ENCODE results near the gene DNM3.

The DNM3 gene

GRCh38 chr1:172105230-172105629 lies 263.9 kb downstream of the DNM3 start:
- Histone ChIP-seq H3K23ac (ENCODE audit: low read length in 2 of 2) (no peak overlapping the region), H3K4ac (ENCODE audit: low read depth in 1 of 2, low read length in 2 of 2) (no peak overlapping the region), H3K4me2 (ENCODE audit: low read length, poor library complexity, severe bottlenecking) (no peak overlapping the region), H4K8ac (ENCODE audit: low read length) (no peak overlapping the region), H2AFZ (ENCODE audit: low read depth, low read length) (no peak overlapping the region), H2BK15ac (ENCODE audit: low read depth, poor library complexity, severe bottlenecking) (no peak overlapping the region), H3K27me3 (ENCODE audit: control insufficient read depth in 1 of 2, insufficient read depth in 1 of 2, low read length in 2 of 2) (no peaks in the 10 kb centered on the region), H3K4me1 (ENCODE audit: control insufficient read depth, insufficient read depth, low read depth, low read length) (no peaks in the 10 kb centered on the region), H3K79me1 (replicated peaks; ENCODE audit: low read length, poor library complexity, severe bottlenecking) (no peaks in the 10 kb centered on the region), H2BK12ac (ENCODE audit: low read length in 2 of 2) (no peak overlapping the region), H2BK5ac (ENCODE audit: low read depth, low read length, poor library complexity, severe bottlenecking) (no peak overlapping the region), H3K9ac (ENCODE audit: low read length) (no peak overlapping the region), H4K91ac (ENCODE audit: low read length) (no peak overlapping the region), H3K14ac (ENCODE audit: low read length in 2 of 2) (no peak overlapping the region), H3K36me3 (ENCODE audit: control insufficient read depth in 1 of 2, insufficient read depth in 2 of 2, low read depth in 1 of 2, low read length in 2 of 2) (no peaks in the 10 kb centered on the region), H3K18ac (ENCODE audit: low read depth in 1 of 2, low read length in 2 of 2) (no peak overlapping the region), H2BK120ac (ENCODE audit: low read depth, low read length) (no peak overlapping the region), H3K27ac (ENCODE audit: low read length, poor library complexity, severe bottlenecking) (no peak overlapping the region), H3K9me3 (ENCODE audit: control insufficient read depth, low read length) (no peaks in the 10 kb centered on the region), H2AK5ac (ENCODE audit: low read length, severe bottlenecking) (no peak overlapping the region), H3K4me3 (ENCODE audit: insufficient read depth in 1 of 2, low read depth in 1 of 2, low read length in 2 of 2) (no peak overlapping the region)
- no peak for DNase-seq

- Histone ChIP-seq H3K79me1 (replicated peaks; ENCODE audit: low read length, poor library complexity, severe bottlenecking) (no peaks in the 10 kb centered on the region), H2AK5ac (ENCODE audit: low read length, severe bottlenecking) (no peak overlapping the region), H3K4me3 (ENCODE audit: insufficient read depth in 1 of 2, low read depth in 1 of 2, low read length in 2 of 2) (no peak overlapping the region), H3K9ac (ENCODE audit: low read length) (no peak overlapping the region), H3K14ac (ENCODE audit: low read length in 2 of 2) (no peak overlapping the region), H3K4me2 (ENCODE audit: low read length, poor library complexity, severe bottlenecking) (no peak overlapping the region), H3K36me3 (ENCODE audit: control insufficient read depth in 1 of 2, insufficient read depth in 2 of 2, low read depth in 1 of 2, low read length in 2 of 2) (no peaks in the 10 kb centered on the region), H2BK5ac (ENCODE audit: low read depth, low read length, poor library complexity, severe bottlenecking) (no peak overlapping the region), H3K18ac (ENCODE audit: low read depth in 1 of 2, low read length in 2 of 2) (no peak overlapping the region), H3K9me3 (ENCODE audit: control insufficient read depth, low read length) (no peaks in the 10 kb centered on the region), H3K23ac (ENCODE audit: low read length in 2 of 2) (no peak overlapping the region), H2BK15ac (ENCODE audit: low read depth, poor library complexity, severe bottlenecking) (no peak overlapping the region), H3K4ac (ENCODE audit: low read depth in 1 of 2, low read length in 2 of 2) (no peak overlapping the region), H2AFZ (ENCODE audit: low read depth, low read length) (no peak overlapping the region), H4K91ac (ENCODE audit: low read length) (no peak overlapping the region), H3K27ac (ENCODE audit: low read length, poor library complexity, severe bottlenecking) (no peak overlapping the region), H2BK12ac (ENCODE audit: low read length in 2 of 2) (no peak overlapping the region), H4K8ac (ENCODE audit: low read length) (no peak overlapping the region), H2BK120ac (ENCODE audit: low read depth, low read length) (no peak overlapping the region), H3K4me1 (ENCODE audit: control insufficient read depth, insufficient read depth, low read depth, low read length) (no peaks in the 10 kb centered on the region), H3K27me3 (ENCODE audit: control insufficient read depth in 1 of 2, insufficient read depth in 1 of 2, low read length in 2 of 2) (no peaks in the 10 kb centered on the region)
- peak; percentile 26 for DNase-seq
- WGBS = 90% methylated on average over 2 of the region's 4 CpGs
These were observed 266.1 kb downstream of the DNM3 start for GRCh38 chr1:172107316-172107975.

- H2BK12ac ChIP-seq (ENCODE audit: low read length in 2 of 2) = no peak overlapping the region
- no peaks in the 10 kb centered on the region for H3K9me3 ChIP-seq (ENCODE audit: control insufficient read depth, low read length)
- H3K4me3 ChIP-seq (ENCODE audit: insufficient read depth in 1 of 2, low read depth in 1 of 2, low read length in 2 of 2) = no peak overlapping the region
- H4K91ac ChIP-seq (ENCODE audit: low read length) = no peak overlapping the region
- no peak overlapping the region for H2BK120ac ChIP-seq (ENCODE audit: low read depth, low read length)
- no peak overlapping the region for H3K23ac ChIP-seq (ENCODE audit: low read length in 2 of 2)
- no peaks in the 10 kb centered on the region for H3K36me3 ChIP-seq (ENCODE audit: control insufficient read depth in 1 of 2, insufficient read depth in 2 of 2, low read depth in 1 of 2, low read length in 2 of 2)
- H3K4me1 ChIP-seq (ENCODE audit: control insufficient read depth, insufficient read depth, low read depth, low read length) = no peaks in the 10 kb centered on the region
- no peaks in the 10 kb centered on the region for H3K27me3 ChIP-seq (ENCODE audit: control insufficient read depth in 1 of 2, insufficient read depth in 1 of 2, low read length in 2 of 2)
- H3K79me1 ChIP-seq (replicated peaks; ENCODE audit: low read length, poor library complexity, severe bottlenecking) = no peaks in the 10 kb centered on the region
- H2AFZ ChIP-seq (ENCODE audit: low read depth, low read length) = no peak overlapping the region
- H3K4me2 ChIP-seq (ENCODE audit: low read length, poor library complexity, severe bottlenecking) = no peak overlapping the region
- no peak overlapping the region for H3K27ac ChIP-seq (ENCODE audit: low read length, poor library complexity, severe bottlenecking)
- no peak overlapping the region for H3K4ac ChIP-seq (ENCODE audit: low read depth in 1 of 2, low read length in 2 of 2)
- H2BK15ac ChIP-seq (ENCODE audit: low read depth, poor library complexity, severe bottlenecking) = no peak overlapping the region
- no peak overlapping the region for H2BK5ac ChIP-seq (ENCODE audit: low read depth, low read length, poor library complexity, severe bottlenecking)
- H3K18ac ChIP-seq (ENCODE audit: low read depth in 1 of 2, low read length in 2 of 2) = no peak overlapping the region
- H3K9ac ChIP-seq (ENCODE audit: low read length) = no peak overlapping the region
- no peak overlapping the region for H3K14ac ChIP-seq (ENCODE audit: low read length in 2 of 2)
- H4K8ac ChIP-seq (ENCODE audit: low read length) = no peak overlapping the region
- DNase-seq = no peak
- no peak overlapping the region for H2AK5ac ChIP-seq (ENCODE audit: low read length, severe bottlenecking)
These were observed 267.0 kb downstream of the DNM3 start for GRCh38 chr1:172108161-172108893.

GRCh38 chr1:172109359-172109758 lies 268.1 kb downstream of the DNM3 start:
- no peak overlapping the region for H3K23ac ChIP-seq (ENCODE audit: low read length in 2 of 2)
- H3K36me3 ChIP-seq (ENCODE audit: control insufficient read depth in 1 of 2, insufficient read depth in 2 of 2, low read depth in 1 of 2, low read length in 2 of 2) = no peaks in the 10 kb centered on the region
- H4K91ac ChIP-seq (ENCODE audit: low read length) = no peak overlapping the region
- H2BK15ac ChIP-seq (ENCODE audit: low read depth, poor library complexity, severe bottlenecking) = no peak overlapping the region
- no peak for DNase-seq
- no peak overlapping the region for H3K4ac ChIP-seq (ENCODE audit: low read depth in 1 of 2, low read length in 2 of 2)
- H3K9me3 ChIP-seq (ENCODE audit: control insufficient read depth, low read length) = no peaks in the 10 kb centered on the region
- no peak overlapping the region for H2AK5ac ChIP-seq (ENCODE audit: low read length, severe bottlenecking)
- no peak overlapping the region for H3K9ac ChIP-seq (ENCODE audit: low read length)
- H2BK5ac ChIP-seq (ENCODE audit: low read depth, low read length, poor library complexity, severe bottlenecking) = no peak overlapping the region
- H2BK12ac ChIP-seq (ENCODE audit: low read length in 2 of 2) = no peak overlapping the region
- 59% methylated on average over 4 of the region's 5 CpGs for WGBS
- H3K27me3 ChIP-seq (ENCODE audit: control insufficient read depth in 1 of 2, insufficient read depth in 1 of 2, low read length in 2 of 2) = no peaks in the 10 kb centered on the region
- H2BK120ac ChIP-seq (ENCODE audit: low read depth, low read length) = no peak overlapping the region
- no peaks in the 10 kb centered on the region for H3K4me1 ChIP-seq (ENCODE audit: control insufficient read depth, insufficient read depth, low read depth, low read length)
- H2AFZ ChIP-seq (ENCODE audit: low read depth, low read length) = no peak overlapping the region
- H4K8ac ChIP-seq (ENCODE audit: low read length) = no peak overlapping the region
- H3K79me1 ChIP-seq (replicated peaks; ENCODE audit: low read length, poor library complexity, severe bottlenecking) = no peaks in the 10 kb centered on the region
- no peak overlapping the region for H3K18ac ChIP-seq (ENCODE audit: low read depth in 1 of 2, low read length in 2 of 2)
- H3K4me3 ChIP-seq (ENCODE audit: insufficient read depth in 1 of 2, low read depth in 1 of 2, low read length in 2 of 2) = peak overlapping the region in 1 of 2 experiments; percentile 20
- H3K27ac ChIP-seq (ENCODE audit: low read length, poor library complexity, severe bottlenecking) = no peak overlapping the region
- no peak overlapping the region for H3K4me2 ChIP-seq (ENCODE audit: low read length, poor library complexity, severe bottlenecking)
- H3K14ac ChIP-seq (ENCODE audit: low read length in 2 of 2) = no peak overlapping the region
